DND-41 (cell line): ENCODE data around the gene SPRR2B.

Source experiments
- CTCF ChIP-seq: IDR thresholded peaks from 2 replicates; pipeline ENCODE4 v1.5.1; 2012; ENCODE audit warnings: borderline replicate concordance, low read length, moderate library complexity, mild to moderate bottlenecking; ENCODE audit not compliant: poor library complexity, severe bottlenecking; ENCODE audit errors: extremely low read depth
- EZH2 ChIP-seq: IDR thresholded peaks from 3 replicates; pipeline ENCODE4 v1.6.1; 2012; ENCODE audit warnings: borderline replicate concordance, low read depth, mild to moderate bottlenecking, moderate library complexity, low read length, inconsistent platforms; ENCODE audit not compliant: severe bottlenecking

- TF ChIP-seq CTCF = no peak
- TF ChIP-seq EZH2 = no peak
Measured at GRCh38 chr1:153028766-153029165, 42.6 kb downstream of the SPRR2B start.
